AG10803 (cell line): Measurements from ENCODE around the gene KDM4C.

ENCODE experiments used
- DNase-seq: peaks from one replicate; pipeline ENCODE4 v3.0.0; 2010; ENCODE audit warnings: low read depth
- H3K4me3 ChIP-seq: 2 replicates; pipeline ENCODE4 v1.5.1; 2011; ENCODE audit warnings: mild to moderate bottlenecking, low read length, control low read depth
- CTCF ChIP-seq: conservative IDR thresholded peaks from 2 replicates; pipeline ENCODE4 v1.5.1; 2011; ENCODE audit warnings: mild to moderate bottlenecking, low read length, control low read depth, inconsistent platforms

The KDM4C gene

GRCh38 chr9:6842584-6842947 is 84.8 kb downstream of the KDM4C start:
- TF ChIP-seq CTCF: no peak
- no peak overlapping the region for H3K4me3 ChIP-seq
- peak; percentile 29 for DNase-seq

- TF ChIP-seq CTCF: no peak
- no peak overlapping the region for H3K4me3 ChIP-seq
- no peak for DNase-seq
Measured at GRCh38 chr9:6843742-6844141, 86.0 kb downstream of the KDM4C start.

- no peak for DNase-seq
- no peak overlapping the region for H3K4me3 ChIP-seq
- no peak for TF ChIP-seq CTCF
Measured at GRCh38 chr9:6844267-6844666, 86.5 kb downstream of the KDM4C start.

- H3K4me3 ChIP-seq: no peak overlapping the region
- no peak for DNase-seq
- TF ChIP-seq CTCF: no peak
Measured at GRCh38 chr9:6845128-6845826, 87.5 kb downstream of the KDM4C start.

GRCh38 chr9:6845880-6846279 is 88.1 kb downstream of the KDM4C start:
- peak; percentile 9 for DNase-seq
- peak; percentile 40 for TF ChIP-seq CTCF
- no peak overlapping the region for H3K4me3 ChIP-seq

- peak; percentile 37 for DNase-seq
- no peak for TF ChIP-seq CTCF
- H3K4me3 ChIP-seq: no peak overlapping the region
Measured at GRCh38 chr9:6852243-6852963, 94.6 kb downstream of the KDM4C start.

GRCh38 chr9:6855860-6856259 is 98.1 kb downstream of the KDM4C start:
- TF ChIP-seq CTCF: no peak
- H3K4me3 ChIP-seq: no peak overlapping the region
- DNase-seq: no peak
